Mesendoderm (in vitro differentiated cells): ENCODE results near the gene DENND1B.

Experiments
- DNase-seq: peaks from one replicate; pipeline ENCODE4 v3.0.0; 2013
- H2AK5ac ChIP-seq: 2 replicates; pipeline ENCODE4 v1.6.1; 2013; ENCODE audit warnings: low read length, inconsistent platforms
- H2BK120ac ChIP-seq: 2 replicates; pipeline ENCODE4 v1.6.1; 2013; ENCODE audit warnings: low read depth, mild to moderate bottlenecking, low read length, moderate library complexity, mixed read lengths
- H2BK15ac ChIP-seq: replicated peaks from 2 replicates; pipeline ENCODE4 v1.6.1; 2013; ENCODE audit warnings: low read depth, mild to moderate bottlenecking, moderate library complexity
- H2BK5ac ChIP-seq: 2 replicates; pipeline ENCODE4 v1.6.1; 2013; ENCODE audit warnings: low read length, inconsistent platforms
- H3K18ac ChIP-seq: 2 replicates; pipeline ENCODE4 v1.6.1; 2013; ENCODE audit warnings: mild to moderate bottlenecking, low read length, mixed read lengths
- H3K23ac ChIP-seq: one replicate; pipeline ENCODE4 v1.6.1; 2013; ENCODE audit warnings: low read length
- H3K27ac ChIP-seq: 2 replicates; pipeline ENCODE4 v1.5.1; 2013; ENCODE audit warnings: low read depth, mild to moderate bottlenecking, inconsistent platforms, low read length, moderate library complexity
- H3K27me3 ChIP-seq: 2 replicates; pipeline ENCODE4 v1.6.1; 2013; ENCODE audit warnings: low read length, control low read depth, mild to moderate bottlenecking, inconsistent platforms; ENCODE audit not compliant: insufficient read depth, poor library complexity
- H3K36me3 ChIP-seq: 2 replicates; pipeline ENCODE4 v1.6.1; 2013; ENCODE audit warnings: low read length, inconsistent platforms; ENCODE audit not compliant: control insufficient read depth, insufficient read depth
- H3K4ac ChIP-seq: one replicate; pipeline ENCODE4 v1.6.1; 2013; ENCODE audit warnings: low read depth, mild to moderate bottlenecking, low read length, moderate library complexity
- H3K4me1 ChIP-seq: 2 replicates; pipeline ENCODE4 v1.6.1; 2013; ENCODE audit warnings: low read depth, low read length, inconsistent platforms; ENCODE audit not compliant: control insufficient read depth
- H3K4me2 ChIP-seq: 2 replicates; pipeline ENCODE4 v1.6.1; 2013; ENCODE audit warnings: low read length
- H3K4me3 ChIP-seq: 2 replicates; pipeline ENCODE4 v1.5.1; 2013; ENCODE audit warnings: mild to moderate bottlenecking, low read length
- H3K56ac ChIP-seq: one replicate; pipeline ENCODE4 v1.6.1; 2013; ENCODE audit warnings: low read length
- H3K79me1 ChIP-seq: 2 replicates; pipeline ENCODE4 v1.6.1; 2013; ENCODE audit warnings: low read length, inconsistent platforms
- H3K79me2 ChIP-seq: 2 replicates; pipeline ENCODE4 v1.6.1; 2013; ENCODE audit warnings: mild to moderate bottlenecking, low read length; ENCODE audit not compliant: control insufficient read depth, insufficient read depth
- H3K9ac ChIP-seq: 2 replicates; pipeline ENCODE4 v1.6.1; 2013; ENCODE audit warnings: low read length, inconsistent platforms
- H4K5ac ChIP-seq: one replicate; pipeline ENCODE4 v1.6.1; 2013; ENCODE audit warnings: low read length
- H4K8ac ChIP-seq: one replicate; pipeline ENCODE4 v1.6.1; 2013; ENCODE audit warnings: low read depth, mild to moderate bottlenecking, control low read depth, low read length, moderate library complexity
- WGBS: extraction: QIAGEN DNeasy Blood & Tissue Kit; methylation state at CpG from one replicate; pipeline ENCODE4 v1.1.7; 2013; ENCODE audit warnings: low lambda C conversion rate, missing lambda C conversion rate; ENCODE audit not compliant: insufficient coverage; ENCODE audit errors: extremely low coverage; 5-methylcytosine and 5-hydroxymethylcytosine counted together

The DENND1B gene

DNA sequence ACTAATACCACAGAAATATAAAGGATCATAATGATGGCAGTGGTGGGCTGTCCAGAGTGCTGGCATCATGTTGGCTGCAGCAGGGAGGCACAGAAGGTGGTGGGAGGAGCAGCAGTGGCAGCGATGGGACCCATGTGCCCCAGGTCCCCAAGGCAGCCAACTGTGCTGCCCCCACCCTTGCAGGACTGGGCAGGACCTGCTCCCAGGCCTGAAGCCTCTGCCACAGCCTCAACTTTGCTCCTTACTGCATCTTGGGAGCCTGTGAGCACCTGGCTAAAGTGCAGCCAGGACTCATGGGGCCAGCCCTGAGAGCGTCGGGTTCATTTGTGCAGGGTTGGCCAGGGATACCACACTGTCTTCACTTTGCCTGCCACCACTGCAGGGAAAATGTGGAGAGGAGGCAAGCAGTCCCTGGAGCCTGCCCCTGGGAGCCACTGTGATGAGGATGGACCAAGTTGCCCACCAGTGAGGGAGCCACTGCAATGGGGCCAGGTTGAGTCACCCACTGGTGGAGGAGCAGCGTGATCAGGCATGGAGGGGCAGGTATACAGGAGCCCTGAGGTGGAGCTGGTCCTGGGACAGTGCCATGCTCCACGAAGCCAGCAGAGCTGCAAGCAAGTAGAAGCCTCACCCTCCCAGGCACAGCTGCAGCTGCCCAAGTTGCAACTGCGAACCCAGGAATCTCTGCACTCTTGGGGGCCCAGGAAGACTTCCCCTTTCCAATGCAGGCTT is 25.3 kb upstream of the DENND1B start:
- no peaks in the 10 kb centered on the region for H3K27me3 ChIP-seq
- WGBS: no CpG with 5 or more reads among the region's 6 CpGs
- H3K9ac ChIP-seq: no peak overlapping the region
- H2BK120ac ChIP-seq: no peak overlapping the region
- H3K27ac ChIP-seq: no peak overlapping the region
- H3K56ac ChIP-seq: no peak overlapping the region
- DNase-seq: no peak
- H3K18ac ChIP-seq: no peak overlapping the region
- H3K4me1 ChIP-seq: no peaks in the 10 kb centered on the region
- no peak overlapping the region for H2BK15ac ChIP-seq
- no peaks in the 10 kb centered on the region for H3K79me2 ChIP-seq
- H3K4me3 ChIP-seq: no peak overlapping the region
- no peak overlapping the region for H3K4me2 ChIP-seq
- no peak overlapping the region for H4K5ac ChIP-seq
- H4K8ac ChIP-seq: no peak overlapping the region
- no peaks in the 10 kb centered on the region for H3K36me3 ChIP-seq
- H2AK5ac ChIP-seq: no peak overlapping the region
- H3K4ac ChIP-seq: no peak overlapping the region
- H3K23ac ChIP-seq: no peak overlapping the region
- H3K79me1 ChIP-seq: no peaks in the 10 kb centered on the region
- H2BK5ac ChIP-seq: no peak overlapping the region

DNA sequence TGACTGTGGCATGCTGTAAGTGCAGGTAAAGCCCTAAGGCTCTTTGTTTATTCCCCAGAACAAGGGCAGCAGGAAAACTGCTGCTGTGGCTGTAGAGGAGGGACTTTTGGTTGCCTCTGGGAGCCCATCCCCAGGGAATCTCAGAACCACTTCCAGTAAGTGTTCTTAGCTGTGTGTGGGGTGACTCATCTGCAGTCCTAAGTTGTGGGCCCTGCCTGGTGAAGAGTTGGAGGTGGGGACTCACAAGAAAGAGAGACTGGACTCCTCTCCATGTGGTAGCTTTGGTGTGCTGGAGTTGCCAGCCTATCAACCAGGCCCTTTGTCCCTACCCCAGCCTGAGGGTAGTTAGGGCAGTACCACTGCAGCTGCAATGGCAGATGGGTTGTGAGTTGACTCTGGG is 24.0 kb upstream of the DENND1B start:
- H3K27ac ChIP-seq: no peak overlapping the region
- H3K79me2 ChIP-seq: no peaks in the 10 kb centered on the region
- no peak overlapping the region for H3K56ac ChIP-seq
- no peak overlapping the region for H4K8ac ChIP-seq
- H4K5ac ChIP-seq: no peak overlapping the region
- H3K9ac ChIP-seq: no peak overlapping the region
- no peak overlapping the region for H3K4me2 ChIP-seq
- H3K23ac ChIP-seq: no peak overlapping the region
- H3K4ac ChIP-seq: no peak overlapping the region
- H2AK5ac ChIP-seq: no peak overlapping the region
- H2BK120ac ChIP-seq: no peak overlapping the region
- no peaks in the 10 kb centered on the region for H3K36me3 ChIP-seq
- H3K18ac ChIP-seq: no peak overlapping the region
- no peak overlapping the region for H3K4me3 ChIP-seq
- no peaks in the 10 kb centered on the region for H3K4me1 ChIP-seq
- peak; percentile 68 for DNase-seq
- no peaks in the 10 kb centered on the region for H3K27me3 ChIP-seq
- no peak overlapping the region for H2BK15ac ChIP-seq
- H2BK5ac ChIP-seq: no peak overlapping the region
- H3K79me1 ChIP-seq: no peaks in the 10 kb centered on the region

DNA sequence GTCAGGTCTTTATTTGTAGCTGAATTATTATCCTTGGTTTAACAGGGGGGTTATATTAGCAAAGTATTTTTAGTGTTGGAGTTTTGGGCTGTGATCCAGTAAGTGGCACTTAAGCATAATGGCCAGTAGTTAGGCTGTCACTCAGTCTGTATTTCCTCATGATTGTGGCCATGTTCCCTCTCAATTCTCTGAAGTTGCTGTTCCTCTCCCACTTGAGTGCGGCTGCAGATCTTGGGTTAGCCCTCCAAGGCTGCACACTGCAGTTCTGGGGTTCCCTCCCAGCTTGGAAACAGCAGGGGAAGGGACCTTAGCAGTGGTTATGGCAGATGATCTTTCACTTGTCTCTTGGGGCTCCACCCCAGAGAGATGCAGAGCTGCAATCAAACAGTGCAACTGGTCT is 23.2 kb upstream of the DENND1B start:
- H2BK15ac ChIP-seq: no peak overlapping the region
- WGBS: no CpG with 5 or more reads among the region's 1 CpG
- H3K27me3 ChIP-seq: no peaks in the 10 kb centered on the region
- H4K8ac ChIP-seq: no peak overlapping the region
- H4K5ac ChIP-seq: no peak overlapping the region
- H3K9ac ChIP-seq: no peak overlapping the region
- no peak overlapping the region for H3K56ac ChIP-seq
- no peak overlapping the region for H3K4me2 ChIP-seq
- no peak overlapping the region for H3K27ac ChIP-seq
- H3K4me3 ChIP-seq: no peak overlapping the region
- no peak overlapping the region for H2BK5ac ChIP-seq
- no peak overlapping the region for H3K4ac ChIP-seq
- H3K23ac ChIP-seq: no peak overlapping the region
- no peaks in the 10 kb centered on the region for H3K36me3 ChIP-seq
- H2BK120ac ChIP-seq: no peak overlapping the region
- H2AK5ac ChIP-seq: no peak overlapping the region
- no peaks in the 10 kb centered on the region for H3K79me1 ChIP-seq
- H3K4me1 ChIP-seq: no peaks in the 10 kb centered on the region
- H3K79me2 ChIP-seq: no peaks in the 10 kb centered on the region
- DNase-seq: no peak
- no peak overlapping the region for H3K18ac ChIP-seq

DNA sequence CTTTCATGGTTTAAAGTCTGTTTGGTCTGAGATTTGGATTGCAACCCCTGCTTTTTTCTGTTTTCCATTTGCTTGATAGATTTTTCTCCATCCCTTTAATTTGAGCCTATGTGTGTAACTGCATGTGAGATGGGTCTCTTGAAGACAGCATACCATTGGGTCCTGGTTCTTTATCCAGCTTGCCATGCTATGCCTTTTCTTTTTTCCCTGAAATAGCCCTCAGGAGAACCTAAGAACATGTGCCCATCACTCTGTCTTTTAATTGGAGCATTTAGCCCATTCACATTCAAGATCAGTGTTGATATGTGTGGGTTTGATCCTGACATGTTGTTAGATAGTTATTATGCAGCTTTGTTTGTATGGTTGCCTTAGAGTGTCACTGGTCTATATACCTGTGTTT is 21.7 kb upstream of the DENND1B start:
- Histone ChIP-seq H3K79me2 (no peaks in the 10 kb centered on the region), H3K56ac (no peak overlapping the region), H3K4ac (no peak overlapping the region), H3K79me1 (no peaks in the 10 kb centered on the region), H2BK15ac (no peak overlapping the region), H2BK5ac (no peak overlapping the region), H3K27me3 (no peaks in the 10 kb centered on the region), H3K4me1 (no peaks in the 10 kb centered on the region), H3K18ac (no peak overlapping the region), H2AK5ac (no peak overlapping the region), H3K4me2 (no peak overlapping the region), H3K27ac (no peak overlapping the region), H2BK120ac (no peak overlapping the region), H3K9ac (no peak overlapping the region), H4K5ac (no peak overlapping the region), H3K4me3 (no peak overlapping the region), H3K23ac (no peak overlapping the region), H3K36me3 (no peaks in the 10 kb centered on the region), H4K8ac (no peak overlapping the region)
- DNase-seq: no peak

DNA sequence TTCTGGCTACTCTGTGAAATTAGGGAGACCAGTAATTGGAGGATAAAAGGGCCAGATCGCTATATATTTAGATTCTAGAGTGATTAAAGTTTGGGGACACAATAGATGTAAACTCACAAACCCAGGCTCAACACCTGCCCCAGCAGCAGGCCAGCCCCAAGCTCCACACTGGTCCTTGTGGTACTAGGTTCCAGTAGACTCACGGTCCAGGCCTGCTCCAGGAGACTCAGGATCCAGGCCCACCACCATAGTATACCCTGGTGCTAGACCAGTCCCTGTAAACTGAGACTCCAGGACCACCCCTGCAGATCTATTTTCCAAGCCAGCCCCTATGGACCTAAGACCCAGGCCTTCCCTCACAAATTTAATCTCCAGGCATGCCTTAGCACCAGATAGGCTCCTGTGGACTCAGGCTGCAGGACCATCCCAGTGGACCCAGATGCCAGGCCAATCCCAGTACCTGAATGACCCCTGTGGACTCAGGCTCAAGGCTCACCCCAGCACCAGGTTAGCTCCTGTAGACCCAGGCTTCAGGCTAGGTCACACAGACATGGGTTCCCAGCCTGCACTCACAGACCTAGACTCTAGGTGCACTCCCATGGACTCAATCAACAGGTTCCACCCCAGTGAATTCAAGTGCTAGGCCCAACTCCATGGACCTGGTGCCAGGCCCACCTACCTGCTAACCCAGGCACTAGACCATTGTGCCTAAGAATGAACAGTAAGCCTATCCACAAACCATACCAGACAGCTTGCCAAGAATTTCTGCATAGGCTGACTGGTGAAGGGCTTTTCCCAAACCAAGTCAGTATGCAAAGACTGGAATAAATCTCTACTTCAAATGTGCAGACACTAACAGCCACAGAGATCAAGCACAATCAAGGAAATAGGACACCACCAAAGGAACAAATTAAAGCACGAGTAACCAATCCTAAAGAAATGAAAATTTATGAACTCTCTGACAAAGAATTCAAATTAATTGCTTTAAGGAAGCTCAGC is 13.8 kb upstream of the DENND1B start:
- Histone ChIP-seq H2BK120ac (no peak overlapping the region), H3K27ac (no peak overlapping the region), H4K8ac (no peak overlapping the region), H3K79me2 (no peaks in the 10 kb centered on the region), H3K79me1 (no peaks in the 10 kb centered on the region), H3K27me3 (no peaks in the 10 kb centered on the region), H3K4ac (no peak overlapping the region), H4K5ac (no peak overlapping the region), H3K9ac (no peak overlapping the region), H3K4me2 (no peak overlapping the region), H2AK5ac (no peak overlapping the region), H3K36me3 (no peaks in the 10 kb centered on the region), H2BK5ac (no peak overlapping the region), H3K4me3 (no peak overlapping the region), H3K4me1 (no peaks in the 10 kb centered on the region), H2BK15ac (no peak overlapping the region), H3K23ac (no peak overlapping the region), H3K18ac (no peak overlapping the region), H3K56ac (no peak overlapping the region)
- WGBS: no CpG with 5 or more reads among the region's 3 CpGs
- no peak for DNase-seq
